ENCODE data around the gene SPHK1.

The SPHK1 gene

DNA sequence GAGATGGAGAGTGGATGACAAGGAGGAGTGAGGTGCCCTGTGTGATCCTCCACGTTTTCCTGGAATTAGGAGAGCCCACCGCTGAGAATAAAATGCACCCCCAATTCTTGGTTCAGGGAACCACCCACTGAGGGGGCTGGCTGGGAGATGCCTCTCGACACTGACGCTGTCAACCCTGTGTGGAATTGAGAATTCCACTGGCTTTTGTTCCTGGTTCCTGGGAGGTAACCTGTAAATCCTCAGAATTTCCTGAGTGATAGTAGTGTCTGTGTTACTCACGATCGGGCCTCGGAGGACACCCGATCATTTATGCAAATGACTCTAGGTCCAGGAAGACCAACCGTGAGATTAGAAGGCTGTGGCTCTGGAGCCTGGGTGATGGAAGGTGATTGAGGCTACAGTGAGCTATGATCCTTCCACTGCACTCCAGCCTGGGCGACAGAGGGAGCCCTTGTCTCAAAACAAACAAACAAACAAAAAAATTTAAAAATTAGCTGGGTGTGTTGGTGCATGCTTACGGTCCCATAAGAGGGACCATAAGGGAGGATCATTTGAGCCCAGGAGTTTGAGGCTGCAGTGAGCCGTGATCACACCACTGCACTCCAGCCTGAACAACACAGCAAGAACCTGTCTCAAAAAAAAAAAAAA is 19.0 kb upstream of the SPHK1 start:
- TF ChIP-seq, protein P1, sequence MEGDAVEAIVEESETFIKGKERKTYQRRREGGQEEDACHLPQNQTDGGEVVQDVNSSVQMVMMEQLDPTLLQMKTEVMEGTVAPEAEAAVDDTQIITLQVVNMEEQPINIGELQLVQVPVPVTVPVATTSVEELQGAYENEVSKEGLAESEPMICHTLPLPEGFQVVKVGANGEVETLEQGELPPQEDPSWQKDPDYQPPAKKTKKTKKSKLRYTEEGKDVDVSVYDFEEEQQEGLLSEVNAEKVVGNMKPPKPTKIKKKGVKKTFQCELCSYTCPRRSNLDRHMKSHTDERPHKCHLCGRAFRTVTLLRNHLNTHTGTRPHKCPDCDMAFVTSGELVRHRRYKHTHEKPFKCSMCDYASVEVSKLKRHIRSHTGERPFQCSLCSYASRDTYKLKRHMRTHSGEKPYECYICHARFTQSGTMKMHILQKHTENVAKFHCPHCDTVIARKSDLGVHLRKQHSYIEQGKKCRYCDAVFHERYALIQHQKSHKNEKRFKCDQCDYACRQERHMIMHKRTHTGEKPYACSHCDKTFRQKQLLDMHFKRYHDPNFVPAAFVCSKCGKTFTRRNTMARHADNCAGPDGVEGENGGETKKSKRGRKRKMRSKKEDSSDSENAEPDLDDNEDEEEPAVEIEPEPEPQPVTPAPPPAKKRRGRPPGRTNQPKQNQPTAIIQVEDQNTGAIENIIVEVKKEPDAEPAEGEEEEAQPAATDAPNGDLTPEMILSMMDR (IDR thresholded peaks at IDR 0.05; ENCODE audit: low read depth, low read length): peak; percentile 40
- DNase-seq (ENCODE audit: extremely low read depth, low read depth): no peak

DNA sequence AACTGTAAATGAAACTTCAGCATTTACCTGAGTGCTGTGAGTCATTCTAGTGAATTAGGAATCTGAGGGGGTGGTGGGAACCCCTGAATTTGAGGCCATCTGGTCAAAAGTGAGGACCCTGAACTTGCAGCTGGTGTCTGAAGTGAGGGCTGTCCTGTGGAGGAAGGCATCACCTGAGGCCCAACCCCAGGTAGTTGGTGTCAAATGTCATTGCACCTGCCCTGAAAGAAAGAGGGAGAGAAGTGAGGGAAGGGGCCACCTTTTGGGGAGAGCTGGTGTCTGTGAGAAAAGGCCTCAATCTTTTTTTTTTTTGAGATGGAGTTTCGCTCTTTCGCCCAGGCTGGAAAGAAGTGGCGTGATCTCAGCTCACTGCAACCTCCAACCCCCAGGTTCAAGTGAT is 18.2 kb upstream of the SPHK1 start:
- TF ChIP-seq, protein P1 (IDR thresholded peaks at IDR 0.05; ENCODE audit: low read depth, low read length): no peak
- no peak for DNase-seq (ENCODE audit: extremely low read depth, low read depth)

- no peak for DNase-seq (ENCODE audit: extremely low read depth, low read depth)
- TF ChIP-seq, protein P1 (IDR thresholded peaks at IDR 0.05; ENCODE audit: low read depth, low read length): no peak
These were observed 16.8 kb upstream of the SPHK1 start for GRCh38 chr17:76367642-76368041.

DNA sequence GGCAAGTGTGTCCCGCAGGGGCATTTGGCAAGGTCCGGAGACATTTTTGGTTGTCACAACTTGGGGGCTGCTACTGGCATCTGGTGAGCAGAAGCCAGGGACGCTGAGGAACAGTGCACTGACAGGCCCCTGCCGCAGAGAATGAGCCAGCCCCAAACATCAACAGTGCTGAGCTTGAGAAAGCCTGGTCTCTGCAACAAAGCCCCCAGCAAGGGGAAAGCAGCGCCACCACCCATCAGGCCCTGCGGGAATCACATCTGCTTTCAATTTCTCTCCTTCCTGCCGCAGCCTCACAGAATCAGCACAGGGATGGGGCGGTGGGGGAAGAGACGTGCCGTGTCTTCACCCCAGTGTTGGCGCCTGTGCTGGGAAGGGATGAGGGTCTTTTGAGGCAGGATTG is 15.9 kb upstream of the SPHK1 start:
- no peak for DNase-seq (ENCODE audit: extremely low read depth, low read depth)
- TF ChIP-seq, protein P1 (IDR thresholded peaks at IDR 0.05; ENCODE audit: low read depth, low read length): no peak

GRCh38 chr17:76369379-76369778 is 15.0 kb upstream of the SPHK1 start:
- DNase-seq (ENCODE audit: extremely low read depth, low read depth): no peak

DNA sequence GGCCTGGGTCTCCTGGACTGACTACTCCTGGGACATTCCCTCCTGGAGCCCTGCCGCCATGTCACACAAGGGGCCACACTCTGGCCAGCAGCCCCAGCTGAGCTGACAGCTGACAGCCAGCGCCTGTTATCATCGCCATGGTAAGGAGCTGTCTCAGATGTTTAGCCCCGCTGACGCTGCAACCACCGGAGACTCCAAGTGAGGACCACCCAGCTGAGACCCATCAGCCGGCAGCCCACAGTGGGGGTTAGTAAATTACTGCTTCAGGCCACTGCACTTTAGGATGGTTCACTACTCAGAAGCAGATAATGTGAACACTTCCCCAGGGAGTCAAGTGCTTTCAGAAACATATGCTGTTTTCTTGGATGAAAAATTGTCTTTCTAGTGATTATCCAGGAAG is 14.6 kb upstream of the SPHK1 start:
- DNase-seq (ENCODE audit: extremely low read depth, low read depth): no peak
- TF ChIP-seq, protein P1 (IDR thresholded peaks at IDR 0.05; ENCODE audit: low read depth, low read length): no peak

More at GRCh38 chr17:76369379-76369778, 15.0 kb upstream of the SPHK1 start:
- TF ChIP-seq, protein P1 (IDR thresholded peaks at IDR 0.05; ENCODE audit: low read depth, low read length): no peak

DNA sequence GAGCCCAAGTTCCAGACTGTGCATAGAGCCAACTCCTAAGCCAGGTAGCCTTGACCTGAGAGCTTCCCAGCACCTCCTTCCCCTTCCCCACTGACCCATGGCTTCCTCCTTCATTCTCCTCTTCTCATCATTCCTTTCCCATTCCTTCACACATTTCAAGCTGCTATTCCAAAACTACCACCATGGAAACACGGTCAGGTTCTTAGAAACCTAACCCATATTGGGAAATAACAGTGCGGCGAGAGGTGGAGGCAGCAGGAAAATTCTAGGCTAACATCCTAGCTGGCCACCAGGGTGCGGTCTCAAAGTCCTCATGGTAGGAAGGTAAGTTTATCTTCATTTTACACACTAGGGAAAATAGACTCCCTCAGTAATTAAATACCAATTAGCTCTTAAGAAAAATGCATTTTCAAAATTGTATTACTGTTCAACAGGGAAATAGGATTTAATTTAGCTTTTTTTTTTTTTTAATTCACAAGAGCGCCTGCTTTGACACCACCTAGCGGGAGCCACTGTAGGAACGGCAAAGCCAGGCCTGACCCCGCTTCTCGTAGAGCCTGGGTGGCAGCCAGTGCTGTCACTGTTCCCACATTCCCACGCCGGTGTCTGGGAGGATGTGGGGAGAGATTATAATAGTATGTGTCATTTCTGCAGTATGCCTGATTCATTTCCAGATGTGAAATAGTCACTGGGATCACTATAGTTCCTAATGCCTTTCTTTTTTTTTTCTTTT is 14.0 kb upstream of the SPHK1 start:
- peak; percentile 81 for DNase-seq (ENCODE audit: extremely low read depth, low read depth)
- TF ChIP-seq, protein P1 (IDR thresholded peaks at IDR 0.05; ENCODE audit: low read depth, low read length): peak; percentile 53

Measured in AG09319 (cell line).